Measurements from ENCODE around the gene THOC3.
A peak's percentile ranks its signal among the peaks of the same experiment; 100 is the strongest.
"Not testable (repeated sequence)": the region's sequence is repeated elsewhere in the genome, so short reads cannot be mapped to it uniquely, and the experiment has no call there.

THOC3 gene

GRCh38 chr5:175967471-175968372 is at the start of gene THOC3:
TSS of gene THOC3 (minus strand) at chr5:175968315. CDS start at chr5:175968208, 107 bp downstream.
- DNase-seq = peak; percentile 83

GRCh38 chr5:176017324-176017723 is 49.2 kb upstream of the THOC3 start:
- DNase-seq = not testable (repeated sequence)

- not testable (repeated sequence) for DNase-seq
Observed at GRCh38 chr5:176014360-176014759, 46.2 kb upstream of the THOC3 start.

- not testable (repeated sequence) for DNase-seq
Observed at GRCh38 chr5:176011088-176011487, 43.0 kb upstream of the THOC3 start.

- DNase-seq = not testable (repeated sequence)
Observed at GRCh38 chr5:176010202-176010601, 42.1 kb upstream of the THOC3 start.

GRCh38 chr5:176007220-176007619 is 39.1 kb upstream of the THOC3 start:
- not testable (repeated sequence) for DNase-seq

- DNase-seq = not testable (repeated sequence)
Observed at GRCh38 chr5:176006819-176007218, 38.7 kb upstream of the THOC3 start.

GRCh38 chr5:175997979-175998378 is 29.9 kb upstream of the THOC3 start:
- not testable (repeated sequence) for DNase-seq

- not testable (repeated sequence) for DNase-seq
Observed at GRCh38 chr5:175997495-175997894, 29.4 kb upstream of the THOC3 start.

- not testable (repeated sequence) for DNase-seq
Observed at GRCh38 chr5:175996791-175997190, 28.7 kb upstream of the THOC3 start.

GRCh38 chr5:175995506-175995905 is 27.4 kb upstream of the THOC3 start:
- DNase-seq = not testable (repeated sequence)

GRCh38 chr5:175979371-175979995 is 11.4 kb upstream of the THOC3 start:
- not testable (repeated sequence) for DNase-seq

GRCh38 chr5:175968381-175968780 is 266 bp upstream of the THOC3 start:
- DNase-seq = not testable (repeated sequence)

- DNase-seq = not testable (repeated sequence)
Observed at GRCh38 chr5:175962329-175962728, 5.8 kb downstream of the THOC3 start.

- DNase-seq = not testable (repeated sequence)
Observed at GRCh38 chr5:175960228-175960627, 7.9 kb downstream of the THOC3 start.

GRCh38 chr5:175958515-175958914 is 9.6 kb downstream of the THOC3 start:
- DNase-seq = not testable (repeated sequence)

- DNase-seq = not testable (repeated sequence)
Observed at GRCh38 chr5:175954107-175954506, 14.0 kb downstream of the THOC3 start.

GRCh38 chr5:175952810-175953209 is 15.3 kb downstream of the THOC3 start:
- not testable (repeated sequence) for DNase-seq

- not testable (repeated sequence) for DNase-seq
Observed at GRCh38 chr5:175951339-175951969, 16.7 kb downstream of the THOC3 start.

- not testable (repeated sequence) for DNase-seq
Observed at GRCh38 chr5:175948329-175949108, 19.6 kb downstream of the THOC3 start.

- not testable (repeated sequence) for DNase-seq
Observed at GRCh38 chr5:175943253-175943652, 24.9 kb downstream of the THOC3 start.

- DNase-seq = not testable (repeated sequence)
Observed at GRCh38 chr5:175940632-175941031, 27.5 kb downstream of the THOC3 start.
